ENCODE measurements around the gene CCDC83. TPM values are rescaled to one million over a fixed set of nuclear protein-coding genes. Genes with fewer than 3 reads are reported as not detected.
"Not testable (repeated sequence)": the region's sequence is repeated elsewhere in the genome, so short reads cannot be mapped to it uniquely, and the experiment has no call there.

CCDC83 gene
- polyA plus RNA-seq, 3 donors = 0.28 TPM; not detected in 2

- DNase-seq = no peak
Observed at GRCh38 chr11:85835263-85835662, 19.9 kb upstream of the CCDC83 start.

DNA sequence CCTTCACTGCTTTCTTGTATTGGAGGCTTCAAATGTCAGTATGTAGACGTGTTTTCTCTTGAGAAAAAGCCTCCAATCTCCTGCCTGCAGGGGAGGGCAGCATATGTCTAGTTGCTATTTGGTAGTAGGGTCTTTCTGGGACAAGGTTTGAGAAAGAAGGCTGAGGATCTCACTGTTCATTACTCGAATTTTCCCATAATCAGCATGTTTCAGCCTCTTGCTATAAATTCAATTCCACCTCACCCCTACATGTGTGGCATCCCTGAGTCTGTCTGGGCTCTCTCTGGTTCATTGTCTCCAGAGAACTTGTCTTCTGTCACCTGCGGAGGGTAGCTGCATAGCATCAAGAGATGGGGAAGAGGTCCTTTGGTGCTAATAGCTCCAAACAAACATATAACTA, 19.5 kb upstream of the CCDC83 start:
- no peak for DNase-seq

DNA sequence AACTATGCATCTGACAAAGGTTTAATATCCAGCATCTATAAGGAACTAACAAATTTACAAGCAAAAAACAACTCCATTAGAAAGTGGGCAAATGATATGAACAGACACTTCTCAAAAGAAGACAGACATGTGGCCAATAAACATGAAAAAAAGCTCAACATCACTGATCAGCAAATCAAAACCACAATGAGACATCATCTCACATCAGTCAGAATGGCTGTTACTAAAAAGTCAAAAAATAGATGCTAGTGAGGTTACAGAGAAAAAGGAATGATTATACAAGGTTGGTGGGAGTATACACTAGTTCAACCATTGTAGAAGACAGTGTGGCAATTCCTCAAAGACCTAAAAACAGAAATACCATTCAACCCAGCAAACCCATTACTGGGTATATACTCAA, 14.3 kb upstream of the CCDC83 start:
- DNase-seq = not testable (repeated sequence)

- no peak for DNase-seq
Observed at GRCh38 chr11:85843929-85844328, 11.3 kb upstream of the CCDC83 start.

- DNase-seq = no peak
Observed at GRCh38 chr11:85844439-85845123, 10.6 kb upstream of the CCDC83 start.

DNA sequence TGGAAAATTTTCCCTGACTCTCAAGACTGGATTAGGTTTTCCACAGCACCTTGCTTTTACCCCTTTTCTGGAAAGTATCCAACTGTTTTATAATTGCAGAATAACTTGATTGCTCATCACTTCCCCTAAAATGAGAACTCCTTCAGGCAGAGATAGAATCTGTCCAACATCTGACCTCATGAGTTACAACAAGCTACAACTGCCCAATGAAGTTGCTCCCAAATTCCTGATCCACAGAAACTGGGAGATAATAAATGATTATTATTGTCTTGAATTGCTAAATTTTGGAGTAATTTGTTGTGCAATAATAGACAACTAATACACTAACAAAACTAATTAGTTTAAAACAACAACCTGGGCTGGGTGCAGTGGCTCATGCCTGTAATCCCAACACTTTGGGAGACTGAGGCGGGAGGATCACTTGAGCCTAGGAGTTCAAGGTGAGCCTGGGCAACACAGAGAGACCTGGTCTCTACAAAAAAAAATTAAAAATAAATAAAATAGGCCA, 10.0 kb upstream of the CCDC83 start:
- DNase-seq = no peak

DNA sequence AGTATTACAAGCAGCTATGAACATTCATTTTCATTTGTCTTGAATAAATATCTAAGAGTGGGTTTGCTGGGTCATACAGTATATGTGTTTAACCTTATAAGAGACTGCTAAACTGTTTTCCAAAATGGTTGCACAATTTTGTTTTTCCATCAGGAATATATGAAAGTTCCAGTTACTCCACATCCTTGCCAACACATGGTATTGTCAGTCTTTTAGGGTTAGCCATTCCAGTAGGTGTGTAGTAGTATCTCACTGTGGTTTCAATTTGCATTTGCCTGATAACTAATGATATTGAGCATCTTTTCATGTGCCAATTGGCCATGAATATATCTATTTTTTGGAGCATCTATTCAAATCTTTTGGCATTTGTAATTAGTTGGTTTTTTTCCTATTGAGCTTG, 7.7 kb upstream of the CCDC83 start:
- DNase-seq = no peak

GRCh38 chr11:85848006-85848405, 7.2 kb upstream of the CCDC83 start:
- DNase-seq = no peak

DNA sequence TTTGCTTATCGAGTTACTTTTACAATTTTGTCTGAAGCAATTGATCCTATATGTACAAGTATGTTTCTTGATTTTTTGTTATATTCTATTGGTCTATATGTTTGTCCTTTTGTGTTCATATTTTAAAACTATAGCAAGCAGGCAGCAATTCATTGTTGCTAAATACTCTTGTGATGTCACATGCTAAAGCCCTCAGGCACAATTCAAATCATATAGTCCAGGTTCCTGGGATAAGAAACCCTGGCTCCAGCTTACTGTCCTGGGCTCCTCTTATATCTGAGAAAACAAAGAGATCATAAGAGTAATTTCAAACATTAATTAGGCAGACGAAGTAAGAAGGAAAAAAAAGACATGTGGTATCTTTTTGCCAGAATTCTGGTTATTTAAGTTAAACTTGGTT, 6.6 kb upstream of the CCDC83 start:
- no peak for DNase-seq

GRCh38 chr11:85852754-85853153, 2.4 kb upstream of the CCDC83 start:
- DNase-seq = not testable (repeated sequence)

DNA sequence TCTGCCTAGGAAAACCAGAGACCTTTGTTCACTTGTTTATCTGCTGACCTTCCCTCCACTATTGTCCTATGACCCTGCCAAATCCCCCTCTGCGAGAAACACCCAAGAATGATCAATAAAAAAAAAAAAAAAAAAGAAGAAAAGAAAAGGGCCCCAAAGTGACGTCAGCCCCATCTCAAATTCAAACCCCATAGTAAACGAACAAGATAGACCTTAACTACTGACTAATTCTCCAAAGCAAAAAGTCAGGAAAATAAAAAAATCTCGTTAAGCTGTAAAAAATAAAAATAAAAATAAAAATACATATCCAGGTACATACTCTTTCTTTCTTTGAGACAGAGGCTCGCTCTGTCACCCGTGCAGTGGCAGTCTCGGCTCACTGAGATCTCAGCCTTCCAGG, 1.6 kb upstream of the CCDC83 start:
- not testable (repeated sequence) for DNase-seq

- no peak for DNase-seq
Observed at GRCh38 chr11:85854212-85854556, 999 bp upstream of the CCDC83 start.

DNA sequence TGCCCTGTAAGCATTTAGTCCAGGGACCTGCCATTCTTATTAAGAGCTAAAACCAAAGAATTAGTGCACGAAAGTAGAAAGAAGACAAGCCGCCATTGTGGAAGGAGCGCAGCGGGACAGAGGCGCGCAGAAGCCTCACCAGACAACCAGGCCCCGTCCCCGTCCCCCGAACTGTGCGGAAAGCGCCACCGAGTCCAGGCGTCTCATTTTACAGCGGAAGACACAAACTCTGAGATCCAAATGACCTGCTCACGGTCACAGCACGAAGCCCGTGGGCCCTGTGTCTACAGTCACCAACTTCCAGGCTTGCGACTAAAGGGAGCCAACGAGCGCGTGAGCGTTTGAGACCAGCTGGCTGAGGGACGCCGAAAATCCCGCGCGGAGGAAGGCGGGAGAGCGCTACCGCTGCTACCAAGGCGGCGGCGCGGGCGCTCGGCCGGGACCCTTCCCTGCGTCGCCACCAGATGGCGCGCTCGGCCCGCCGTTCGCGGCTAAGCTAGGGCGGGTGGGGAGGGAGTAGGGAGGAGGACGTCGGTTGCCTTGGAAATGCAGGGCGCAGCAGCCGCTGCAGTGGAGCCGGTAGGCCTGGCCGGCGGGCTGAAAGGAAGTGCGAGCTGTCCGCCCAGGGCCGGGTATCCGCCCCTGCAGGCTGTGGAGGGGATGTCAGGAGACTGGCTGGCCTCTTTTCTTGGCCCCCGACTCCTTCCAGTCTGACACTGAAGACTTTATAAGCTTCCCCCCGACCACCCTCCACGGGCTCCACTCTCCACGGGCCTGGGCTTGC, 434 bp upstream of the CCDC83 start:
- peak; percentile 92 for DNase-seq

- DNase-seq = no peak
Observed at GRCh38 chr11:85857098-85857497, 1.9 kb downstream of the CCDC83 start.

DNA sequence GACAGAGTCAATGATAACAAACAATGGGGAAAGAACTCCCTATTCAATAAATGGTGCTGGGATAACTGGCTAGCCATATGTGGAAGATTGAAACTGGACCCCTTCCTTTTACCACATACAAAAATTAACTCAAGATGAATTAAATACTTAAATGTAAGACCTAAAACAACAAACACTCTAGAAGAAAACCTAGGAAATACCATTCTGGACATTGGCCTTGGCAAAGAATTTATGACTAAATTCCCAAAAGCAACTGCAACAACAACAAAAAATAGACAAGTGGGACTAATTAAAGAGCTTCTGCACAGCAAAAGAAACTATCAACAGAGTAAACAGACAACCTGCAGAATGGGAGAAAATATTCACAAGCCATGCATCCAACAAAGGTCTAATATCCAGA, 4.4 kb downstream of the CCDC83 start:
- DNase-seq = not testable (repeated sequence)

- no peak for DNase-seq
Observed at GRCh38 chr11:85863855-85864254, 8.7 kb downstream of the CCDC83 start.

DNA sequence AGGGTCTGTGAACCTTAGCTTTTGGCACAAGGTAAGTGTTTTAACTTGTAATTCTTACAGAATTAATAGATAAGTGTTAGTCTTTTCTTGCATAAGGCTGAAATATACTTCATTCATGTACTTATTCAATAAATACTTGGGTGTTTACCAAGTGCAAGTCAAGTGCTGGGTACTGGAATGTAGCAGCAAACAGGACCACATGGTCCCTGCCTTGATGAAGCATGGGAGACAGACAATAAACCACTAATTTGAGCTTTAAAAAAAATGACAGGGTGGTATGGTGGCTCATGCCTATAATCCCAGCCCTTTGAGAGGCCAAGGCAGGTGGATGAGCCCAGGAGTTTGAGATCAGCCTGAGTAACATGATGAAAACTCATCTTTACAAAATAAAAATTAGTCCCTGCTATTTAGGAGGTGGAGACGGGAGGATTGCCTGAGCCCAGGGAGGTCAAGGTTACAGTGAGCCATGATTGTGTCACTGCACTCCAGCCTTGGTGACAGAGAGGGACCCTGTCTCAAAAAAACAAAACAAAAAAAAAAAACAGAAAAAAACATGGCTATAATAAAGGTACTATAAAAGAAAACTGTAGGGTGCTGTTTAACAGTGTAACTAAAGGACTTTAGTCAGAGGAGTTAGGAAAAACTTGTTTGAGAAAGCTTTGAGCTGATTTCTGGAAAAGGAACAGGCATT, 11.1 kb downstream of the CCDC83 start:
- DNase-seq = no peak

- no peak for DNase-seq
Observed at GRCh38 chr11:85867751-85868150, 12.6 kb downstream of the CCDC83 start.

DNA sequence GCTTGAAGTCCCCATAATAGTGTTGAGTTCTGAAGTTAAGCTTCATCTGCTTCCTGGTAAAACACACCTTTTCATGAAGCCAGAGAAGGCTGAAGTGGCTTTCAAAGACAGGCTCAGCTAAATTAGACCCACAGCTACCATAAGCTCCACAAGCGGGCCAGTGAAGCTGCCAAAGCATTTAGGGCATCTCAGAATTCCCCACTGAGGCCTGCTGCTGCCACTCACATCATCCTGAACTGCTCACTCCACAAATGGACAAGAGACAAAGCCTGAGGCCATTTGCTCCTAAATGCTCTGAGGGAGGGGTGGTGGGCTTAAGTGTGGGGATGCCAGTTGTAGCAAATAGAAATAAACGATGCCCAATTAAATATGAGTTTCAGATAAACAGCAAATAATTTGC, 14.6 kb downstream of the CCDC83 start:
- DNase-seq = no peak

DNA sequence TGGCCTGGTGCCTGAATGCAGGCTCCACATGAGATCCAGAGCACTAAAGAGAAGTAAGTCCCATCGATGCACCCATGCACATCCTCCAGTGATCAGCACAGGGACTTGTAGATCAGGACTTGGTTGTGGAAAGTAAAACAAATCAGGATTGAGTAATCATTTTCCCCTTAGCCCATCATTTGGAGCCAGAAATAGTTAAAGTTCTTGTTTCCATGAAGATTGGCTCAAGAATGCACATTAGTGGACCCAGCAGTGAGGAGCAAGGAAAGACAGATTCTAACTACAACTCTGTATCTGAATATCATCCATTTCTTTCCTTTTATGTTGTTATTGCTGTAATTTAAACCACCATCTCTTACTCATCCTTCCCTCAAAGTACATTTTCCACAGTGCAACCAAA, 19.1 kb downstream of the CCDC83 start:
- no peak for DNase-seq

- DNase-seq = no peak
Observed at GRCh38 chr11:85875505-85875904, 20.3 kb downstream of the CCDC83 start.

- DNase-seq = peak; percentile 75
Observed at GRCh38 chr11:85884581-85885021, 29.4 kb downstream of the CCDC83 start.
